ENCODE results near the gene RHOBTB3. TPM values are rescaled to one million over a fixed set of nuclear protein-coding genes. Genes with fewer than 3 reads are reported as not detected.

The RHOBTB3 gene
- total RNA-seq, 1 experiment from 2014 or later = 84.3 TPM

DNA sequence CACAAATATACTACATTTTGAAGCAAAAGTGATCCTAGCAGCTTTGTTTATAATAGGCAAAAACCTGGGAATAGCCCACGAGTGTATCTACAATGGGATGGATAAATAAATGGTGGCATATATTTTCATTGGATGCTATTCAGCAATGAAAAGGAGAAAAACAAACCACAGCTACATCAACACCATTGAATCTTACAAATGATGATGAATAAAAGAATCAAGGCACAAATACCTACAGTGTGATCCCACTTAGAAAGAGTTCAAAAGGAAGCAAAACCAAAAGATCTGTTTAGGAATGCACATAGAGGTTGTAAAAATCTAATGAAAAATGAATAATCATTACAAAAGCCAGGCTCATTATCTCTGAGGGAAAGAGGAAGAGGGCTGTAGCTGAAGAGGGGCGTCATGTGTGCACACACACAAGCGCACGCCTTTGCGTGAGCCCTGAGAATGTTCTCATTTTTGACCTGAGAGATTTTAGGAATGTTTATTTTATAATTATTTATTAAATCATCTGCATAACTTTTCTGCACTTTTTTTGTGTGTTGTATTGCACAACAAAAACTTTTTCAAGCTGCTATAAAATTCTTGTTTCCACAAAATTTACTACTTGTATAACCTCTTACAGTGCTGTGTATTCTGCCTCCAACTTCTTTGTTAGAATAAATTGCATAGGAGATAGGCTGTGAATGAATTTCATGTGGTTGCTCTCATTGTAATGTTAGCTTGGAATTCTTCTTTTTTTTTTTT, 5.9 kb upstream of the RHOBTB3 start:
- TF ChIP-seq SRF (IDR thresholded peaks at IDR 0.05; ENCODE audit: low read depth) (no peak), ZNF274 (IDR thresholded peaks at IDR 0.05; ENCODE audit: low read depth, low read length) (no peak), ZFX (IDR thresholded peaks at IDR 0.05) (no peak), FOSL1 (IDR thresholded peaks at IDR 0.05; ENCODE audit: low read depth) (no peak), CBX3 (IDR thresholded peaks at IDR 0.05; ENCODE audit: low read depth) (no peak), SIN3A (IDR thresholded peaks at IDR 0.05; ENCODE audit: low read depth) (no peak), YY1 (IDR thresholded peaks at IDR 0.05; ENCODE audit: extremely low read depth, insufficient replicate concordance, low read depth, low read length) (no peak), RAD21 (IDR thresholded peaks at IDR 0.05; ENCODE audit: low read depth) (no peak), EGR1 (IDR thresholded peaks at IDR 0.05; ENCODE audit: low read depth) (no peak), TCF7L2 (IDR thresholded peaks at IDR 0.05; ENCODE audit: borderline replicate concordance, extremely low read depth, insufficient read depth, insufficient read length) (no peak)
- ChIA-PET POLR2A (no interaction called here), CTCF (interaction anchor here (1.5 kb wide), 1 partner anchor 56 kb away, joined by 3 read pairs; no protein-coding TSS in a partner anchor), RAD21 (ENCODE audit: low non-redundant PET in 1 of 2, low total read pairs in 2 of 2, uncharacterized antibody in 2 of 2, unreplicated experiment in 2 of 2) (no interaction called here)
- ATAC-seq (no peak), DNase-seq (ENCODE audit: low read depth, low spot score) (no peak)
- H2AFZ ChIP-seq (ENCODE audit: low read depth, low read length, poor library complexity, severe bottlenecking) = no peak overlapping the region
- no peaks in the 10 kb centered on the region for H3K9me2 ChIP-seq (ENCODE audit: insufficient read depth)
- H3K36me3 ChIP-seq (ENCODE audit: control insufficient read depth in 1 of 2, insufficient read depth in 2 of 2, low read length in 2 of 2) = no peaks in the 10 kb centered on the region
- no peak overlapping the region for H3K27ac ChIP-seq (ENCODE audit: low read depth, low read length)
- H3K9me3 ChIP-seq (ENCODE audit: control insufficient read depth in 1 of 2, insufficient read depth in 1 of 2, low read depth in 1 of 2, low read length in 2 of 2) = no peaks in the 10 kb centered on the region
- H3K4me2 ChIP-seq (ENCODE audit: low read length) = no peak overlapping the region
- intact Hi-C loops (cut with micrococcal nuclease) = no loop called here
- no peaks in the 10 kb centered on the region for H3K79me2 ChIP-seq (ENCODE audit: insufficient read depth, low read length)
- H3K27me3 ChIP-seq (ENCODE audit: insufficient read depth, low read length) = no peaks in the 10 kb centered on the region
- no peak overlapping the region for H3K9ac ChIP-seq (ENCODE audit: low read length)
- H3K4me3 ChIP-seq (replicated peaks in 1 of 2; ENCODE audit: low read depth in 1 of 2, low read length in 2 of 2) = no peak overlapping the region
- no peaks in the 10 kb centered on the region for H4K20me1 ChIP-seq (ENCODE audit: insufficient read depth)
- H3K4me1 ChIP-seq (ENCODE audit: control insufficient read depth in 1 of 2, insufficient read depth in 2 of 2, low read length in 2 of 2) = peaks cover 39 to 45% of the 10 kb centered on the region in 2 experiments
- BruUV-seq (replicated peaks) = no TSS peak
